Measurements from ENCODE around the gene PCDHB14.

DNA sequence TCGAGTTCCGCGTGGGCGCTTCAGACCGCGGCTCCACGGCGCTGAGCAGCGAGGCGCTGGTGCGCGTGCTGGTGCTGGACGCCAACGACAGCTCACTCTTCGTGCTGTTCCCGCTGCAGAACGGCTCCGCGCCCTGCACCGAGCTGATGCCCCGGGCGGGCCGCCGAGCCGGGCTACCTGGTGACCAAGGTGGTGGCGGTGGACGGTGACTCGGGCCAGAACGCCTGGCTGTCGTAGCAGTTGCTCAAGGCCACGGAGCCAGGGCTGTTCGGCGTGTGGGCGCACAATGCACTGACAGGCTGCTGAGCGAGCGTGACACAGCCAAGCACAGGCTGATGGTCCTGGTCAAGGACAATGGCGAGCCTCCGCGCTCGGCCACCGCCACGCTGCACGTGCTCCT lies 18.4 kb downstream of the PCDHB14 start:
- no peak for TF ChIP-seq CTCF (IDR thresholded peaks at IDR 0.05)
- TF ChIP-seq POLR2A (IDR thresholded peaks at IDR 0.05), result no peak
